HepG2 (cell line): ENCODE results near the gene ANXA6. TPM values are rescaled to one million over a fixed set of nuclear protein-coding genes. Genes with fewer than 3 reads are reported as not detected.

ENCODE experiments used
- ATAC-seq: fragments of 200-7000 bp; cut with Tn5 transposase; 3 replicates; pipeline ENCODE4 v1.9.1; 2020; ENCODE audit warnings: mild to moderate bottlenecking, moderate library complexity
- BruUV-seq: library from RNA; stranded (reverse); fragments of 400-500 nt; replicated peaks from 2 replicates; lab custom pipeline; 2021; lab: Mats Ljungman, UMichigan
- CTCF ChIA-PET: fragments of 300-600 bp; formaldehyde crosslinking; extraction: SDS; loops from one replicate; lab custom pipeline; 2021; ENCODE audit warnings: low total read pairs, inconsistent platforms, low intra/inter-chr PET ratio; lab: Yijun Ruan, JAX
- POLR2A ChIA-PET: fragments of 350-600 bp; sonication (Branson Sonifier 250); formaldehyde crosslinking; loops from one replicate; lab custom pipeline; 2020; ENCODE audit warnings: antibody characterized with exemption, inconsistent platforms; lab: Yijun Ruan, JAX
- DNase-seq: peaks from one replicate; pipeline ENCODE4 v3.0.0-alpha.2; 2015; ENCODE audit warnings: low spot score
- FAIRE-seq: peaks from 3 replicates; lab custom pipeline; 2011; peaks lifted over from hg19 to GRCh38; lab: Jason Lieb, UNC
- H2AFZ ChIP-seq: one replicate; pipeline ENCODE4 v1.6.1; 2011; ENCODE audit warnings: low read length, inconsistent platforms
- H3K27ac ChIP-seq: fragments of 300-600 bp; 3 replicates; pipeline ENCODE4 v1.8.0; 2011; ENCODE audit warnings: mixed run types, mild to moderate bottlenecking, mixed read lengths, low read length, inconsistent platforms; ENCODE audit not compliant: insufficient read depth; ENCODE audit errors: extremely low read length
- H3K27me3 ChIP-seq, 2 experiments: fragments of 200-600 bp in 1 of 2; 2 replicates in 1 of 2; 3 replicates in 1 of 2; pipeline versions ENCODE4 v1.6.0 to v1.8.0; 2011; ENCODE audit warnings: low read length in 2 of 2, mild to moderate bottlenecking in 2 of 2, moderate library complexity in 2 of 2, inconsistent platforms in 1 of 2; ENCODE audit not compliant: insufficient read depth in 2 of 2, control insufficient read depth in 1 of 2
- H3K36me3 ChIP-seq, 2 experiments: fragments of 200-600 bp in 1 of 2; replicated peaks in 1 of 2; 2 replicates in 1 of 2; 3 replicates in 1 of 2; pipeline versions ENCODE4 v1.5.1 to v1.8.0; 2011; ENCODE audit warnings: low read length in 2 of 2, inconsistent platforms in 1 of 2; ENCODE audit not compliant: insufficient read depth in 2 of 2, control insufficient read depth in 1 of 2
- H3K4me1 ChIP-seq: 2 replicates; pipeline ENCODE4 v1.5.1; 2012; ENCODE audit warnings: low read length, inconsistent platforms; ENCODE audit not compliant: insufficient read depth
- H3K4me2 ChIP-seq: 2 replicates; pipeline ENCODE4 v1.6.0; 2011; ENCODE audit warnings: low read depth, low read length, inconsistent platforms
- H3K4me3 ChIP-seq, 3 experiments: fragments of 200-600 bp in 1 of 3; sonication (generic), shearing (Covaris generic) in 1 of 3; replicated peaks in 1 of 3; 2 replicates each; pipeline ENCODE4 v1.5.1; 2011 to 2016; ENCODE audit warnings: low read length in 3 of 3, inconsistent platforms in 2 of 3, low read depth in 2 of 3, mild to moderate bottlenecking in 2 of 3, control low read depth in 1 of 3, mixed read lengths in 1 of 3; ENCODE audit not compliant: insufficient read depth in 1 of 3
- H3K79me2 ChIP-seq: one replicate; pipeline ENCODE4 v1.6.1; 2011; ENCODE audit warnings: low read length, inconsistent platforms; ENCODE audit not compliant: insufficient read depth
- H3K9ac ChIP-seq: 2 replicates; pipeline ENCODE4 v1.6.0; 2011; ENCODE audit warnings: mild to moderate bottlenecking, low read depth, low read length, inconsistent platforms; ENCODE audit not compliant: insufficient read depth
- H3K9me3 ChIP-seq: 2 replicates; pipeline ENCODE4 v1.5.1; 2012; ENCODE audit warnings: mild to moderate bottlenecking, low read length
- H4K20me1 ChIP-seq: 2 replicates; pipeline ENCODE4 v1.6.0; 2011; ENCODE audit warnings: inconsistent platforms, mild to moderate bottlenecking, low read length, moderate library complexity; ENCODE audit not compliant: insufficient read depth
- GATAD2A ChIP-seq: IDR thresholded peaks from 2 replicates; pipeline ENCODE4 v1.6.1; 2016
- KDM4B ChIP-seq: sonication (generic); formaldehyde crosslinking; IDR thresholded peaks from 2 replicates; pipeline ENCODE4 v1.4.0; 2020; ENCODE audit warnings: missing genetic modification reagents
- MYNN ChIP-seq: sonication (generic); formaldehyde crosslinking; IDR thresholded peaks from 2 replicates; pipeline ENCODE4 v1.4.0; 2020; ENCODE audit warnings: mild to moderate bottlenecking, low read depth, missing genetic modification reagents
- SMAD1 ChIP-seq: sonication (generic); formaldehyde crosslinking; IDR thresholded peaks from 2 replicates; pipeline ENCODE4 v1.4.0; 2020; ENCODE audit warnings: missing genetic modification reagents, low read depth, mild to moderate bottlenecking, borderline replicate concordance
- SP1 ChIP-seq, 2 experiments: fragments of 450-650 bp in 1 of 2; sonication (generic) in 1 of 2; formaldehyde crosslinking in 1 of 2; IDR thresholded peaks; 2 replicates each; pipeline versions ENCODE4 v1.4.0 to v1.6.1; 2016 to 2020; ENCODE audit warnings: missing genetic modification reagents in 1 of 2
- SRF ChIP-seq: IDR thresholded peaks from 2 replicates; pipeline ENCODE4 v1.6.1; 2011; ENCODE audit warnings: mild to moderate bottlenecking, low read depth, low read length, moderate library complexity
- ZBTB1 ChIP-seq: sonication (generic); formaldehyde crosslinking; IDR thresholded peaks from 2 replicates; pipeline ENCODE4 v1.4.0; 2020; ENCODE audit warnings: missing genetic modification reagents, borderline replicate concordance
- ZBTB42 ChIP-seq: sonication (generic); formaldehyde crosslinking; IDR thresholded peaks from 2 replicates; pipeline ENCODE4 v1.5.0; 2020; ENCODE audit warnings: mild to moderate bottlenecking, missing genetic modification reagents
- ZC3H13 ChIP-seq: sonication (generic); formaldehyde crosslinking; IDR thresholded peaks from 2 replicates; pipeline ENCODE4 v1.8.1; 2023; ENCODE audit warnings: mild to moderate bottlenecking, missing genetic modification reagents, moderate library complexity
- ZNF12 ChIP-seq: sonication (generic); formaldehyde crosslinking; IDR thresholded peaks from 2 replicates; pipeline ENCODE4 v1.5.0; 2020; ENCODE audit warnings: missing genetic modification reagents
- ZNF251 ChIP-seq: sonication (generic); formaldehyde crosslinking; IDR thresholded peaks from 2 replicates; pipeline ENCODE4 v1.9.0; 2021; ENCODE audit warnings: mild to moderate bottlenecking, missing genetic modification reagents
- ZNF329 ChIP-seq: sonication (generic); formaldehyde crosslinking; IDR thresholded peaks from 2 replicates; pipeline ENCODE4 v1.9.0; 2021; ENCODE audit warnings: low read depth, mild to moderate bottlenecking, missing genetic modification reagents
- ZNF772 ChIP-seq: sonication (generic); formaldehyde crosslinking; IDR thresholded peaks from 2 replicates; pipeline ENCODE4 v1.5.0; 2020; ENCODE audit warnings: mild to moderate bottlenecking, missing genetic modification reagents
- WGBS: methylation state at CpG from one replicate; pipeline ENCODE4 v1.1.6; 2017; ENCODE audit warnings: low lambda C conversion rate; 5-methylcytosine and 5-hydroxymethylcytosine counted together
- in situ Hi-C: cut with HindIII; loops from 2 replicates; pipeline ENCODE4 v1.10.0; 2017; ENCODE audit warnings: low pct_unique_long_range_greater_than_20kb; ENCODE audit not compliant: extremely low pct_ligation_motif_present
- intact Hi-C: fragments of 100-400 bp; cut with micrococcal nuclease; formaldehyde crosslinking; loops from one replicate; pipeline ENCODE4 v1.10.0; 2022; ENCODE audit not compliant: unreplicated experiment
- polyA plus RNA-seq, 8 experiments: library from polyadenylated mRNA; depleted of rRNA in 3 of 8; stranded (reverse) in 7 of 8; unstranded in 1 of 8; fragments of >200 nt; fragmentation: Illumina TruSeq in 4 of 8; extraction: Trizol in 4 of 8; gene quantifications; 2 replicates each; pipeline versions ENCODE4 v1.2.1 to v1.2.3, GENCODE V29; 2011 to 2016; ENCODE audit warnings: low read depth in 4 of 8, missing spikeins in 1 of 8, mixed read lengths in 1 of 8; ENCODE audit not compliant: insufficient read depth in 1 of 8
- total RNA-seq, 5 experiments: library from RNA; depleted of rRNA; stranded (reverse); fragments of >200 nt; fragmentation: Illumina TruSeq; extraction: Trizol; gene quantifications; 2 replicates each; pipeline ENCODE4 v1.2.3, GENCODE V29; 2016; ENCODE audit warnings: low read depth in 1 of 5
- TF ChIP-seq, protein P1 (sequence below): sonication (generic); formaldehyde crosslinking; IDR thresholded peaks from 2 replicates; pipeline ENCODE4 v1.5.1; 2020; ENCODE audit warnings: missing genetic modification reagents, mild to moderate bottlenecking, borderline replicate concordance
- TF ChIP-seq, protein P2 (sequence below): sonication (generic); formaldehyde crosslinking; IDR thresholded peaks from 2 replicates; pipeline ENCODE4 v1.4.0; 2020; ENCODE audit warnings: missing genetic modification reagents
- TF ChIP-seq, protein P3 (sequence below): sonication (generic); formaldehyde crosslinking; IDR thresholded peaks from 2 replicates; pipeline ENCODE4 v1.4.0; 2020; ENCODE audit warnings: mild to moderate bottlenecking, missing genetic modification reagents, borderline replicate concordance
- TF ChIP-seq, protein P4 (sequence below): sonication (generic); formaldehyde crosslinking; IDR thresholded peaks from 2 replicates; pipeline ENCODE4 v1.4.0; 2020; ENCODE audit warnings: missing genetic modification reagents, low read depth, mild to moderate bottlenecking, borderline replicate concordance

Gene ANXA6
- total and polyA plus RNA-seq, 2 of the 13 experiments (the other 11 are each of a cell fraction or from before 2014, with no cell fraction given): 103 to 125 TPM

DNA sequence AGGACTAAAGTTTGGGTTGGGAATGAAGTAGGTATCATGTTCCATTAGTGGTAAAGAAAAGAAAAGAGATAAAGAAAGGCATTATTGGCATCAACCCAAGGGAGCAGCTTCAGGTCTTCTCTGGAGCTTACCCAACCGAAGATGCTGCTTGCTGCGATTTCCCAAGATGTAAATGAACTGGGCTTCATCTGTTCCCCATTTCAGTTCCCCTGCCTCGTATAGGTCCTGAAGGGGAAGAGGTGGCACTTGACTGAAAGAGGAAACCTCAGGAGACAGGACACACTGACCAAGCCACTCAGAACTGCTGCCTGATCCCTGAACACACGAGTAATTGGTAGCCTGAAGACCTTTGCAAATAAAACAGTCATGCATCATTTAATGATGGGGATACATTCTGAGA lies 24.6 kb downstream of the ANXA6 start:
- POLR2A ChIA-PET: no interaction called here
- Histone ChIP-seq H3K4me2 (no peak overlapping the region), H3K4me1 (no peaks in the 10 kb centered on the region), H3K36me3 (peaks cover 27 to 97% of the 10 kb centered on the region in 2 experiments), H4K20me1 (no peaks in the 10 kb centered on the region), H3K79me2 (no peaks in the 10 kb centered on the region), H3K9me3 (no peaks in the 10 kb centered on the region), H3K9ac (no peak overlapping the region), H3K4me3 (no peak overlapping the region), H2AFZ (no peak overlapping the region), H3K27ac (no peak overlapping the region), H3K27me3 (no peaks in the 10 kb centered on the region)
- in situ Hi-C loops (no loop called here), intact Hi-C loops (no loop called here)
- DNase-seq (no peak), FAIRE-seq (no peak), ATAC-seq (no peak)
- no TSS peak for BruUV-seq
- CTCF ChIA-PET: no interaction called here
- 94% methylated on average over 4 of the region's 4 CpGs for WGBS
- TF ChIP-seq SMAD1 (CRISPR knock-in tag) (no peak), SRF (no peak), GATAD2A (no peak), SP1 (IDR thresholded peaks at IDR 0.05) (no peak), SP1 (CRISPR knock-in tag; IDR thresholded peaks at IDR 0.05) (no peak), KDM4B (CRISPR knock-in tag) (no peak), ZNF329 (CRISPR knock-in tag) (no peak), ZBTB42 (no peak), ZNF12 (CRISPR knock-in tag) (no peak), ZNF251 (CRISPR knock-in tag) (no peak), ZC3H13 (CRISPR knock-in tag) (no peak), MYNN (CRISPR knock-in tag) (no peak), ZBTB1 (CRISPR knock-in tag) (no peak), ZNF772 (CRISPR knock-in tag) (no peak)
- TF ChIP-seq, protein P1, sequence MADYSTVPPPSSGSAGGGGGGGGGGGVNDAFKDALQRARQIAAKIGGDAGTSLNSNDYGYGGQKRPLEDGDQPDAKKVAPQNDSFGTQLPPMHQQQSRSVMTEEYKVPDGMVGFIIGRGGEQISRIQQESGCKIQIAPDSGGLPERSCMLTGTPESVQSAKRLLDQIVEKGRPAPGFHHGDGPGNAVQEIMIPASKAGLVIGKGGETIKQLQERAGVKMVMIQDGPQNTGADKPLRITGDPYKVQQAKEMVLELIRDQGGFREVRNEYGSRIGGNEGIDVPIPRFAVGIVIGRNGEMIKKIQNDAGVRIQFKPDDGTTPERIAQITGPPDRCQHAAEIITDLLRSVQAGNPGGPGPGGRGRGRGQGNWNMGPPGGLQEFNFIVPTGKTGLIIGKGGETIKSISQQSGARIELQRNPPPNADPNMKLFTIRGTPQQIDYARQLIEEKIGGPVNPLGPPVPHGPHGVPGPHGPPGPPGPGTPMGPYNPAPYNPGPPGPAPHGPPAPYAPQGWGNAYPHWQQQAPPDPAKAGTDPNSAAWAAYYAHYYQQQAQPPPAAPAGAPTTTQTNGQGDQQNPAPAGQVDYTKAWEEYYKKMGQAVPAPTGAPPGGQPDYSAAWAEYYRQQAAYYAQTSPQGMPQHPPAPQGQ (CRISPR knock-in tag): no peak
- TF ChIP-seq, protein P2, sequence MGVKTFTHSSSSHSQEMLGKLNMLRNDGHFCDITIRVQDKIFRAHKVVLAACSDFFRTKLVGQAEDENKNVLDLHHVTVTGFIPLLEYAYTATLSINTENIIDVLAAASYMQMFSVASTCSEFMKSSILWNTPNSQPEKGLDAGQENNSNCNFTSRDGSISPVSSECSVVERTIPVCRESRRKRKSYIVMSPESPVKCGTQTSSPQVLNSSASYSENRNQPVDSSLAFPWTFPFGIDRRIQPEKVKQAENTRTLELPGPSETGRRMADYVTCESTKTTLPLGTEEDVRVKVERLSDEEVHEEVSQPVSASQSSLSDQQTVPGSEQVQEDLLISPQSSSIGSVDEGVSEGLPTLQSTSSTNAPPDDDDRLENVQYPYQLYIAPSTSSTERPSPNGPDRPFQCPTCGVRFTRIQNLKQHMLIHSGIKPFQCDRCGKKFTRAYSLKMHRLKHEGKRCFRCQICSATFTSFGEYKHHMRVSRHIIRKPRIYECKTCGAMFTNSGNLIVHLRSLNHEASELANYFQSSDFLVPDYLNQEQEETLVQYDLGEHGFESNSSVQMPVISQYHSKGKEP (CRISPR knock-in tag): no peak
- TF ChIP-seq, protein P3, sequence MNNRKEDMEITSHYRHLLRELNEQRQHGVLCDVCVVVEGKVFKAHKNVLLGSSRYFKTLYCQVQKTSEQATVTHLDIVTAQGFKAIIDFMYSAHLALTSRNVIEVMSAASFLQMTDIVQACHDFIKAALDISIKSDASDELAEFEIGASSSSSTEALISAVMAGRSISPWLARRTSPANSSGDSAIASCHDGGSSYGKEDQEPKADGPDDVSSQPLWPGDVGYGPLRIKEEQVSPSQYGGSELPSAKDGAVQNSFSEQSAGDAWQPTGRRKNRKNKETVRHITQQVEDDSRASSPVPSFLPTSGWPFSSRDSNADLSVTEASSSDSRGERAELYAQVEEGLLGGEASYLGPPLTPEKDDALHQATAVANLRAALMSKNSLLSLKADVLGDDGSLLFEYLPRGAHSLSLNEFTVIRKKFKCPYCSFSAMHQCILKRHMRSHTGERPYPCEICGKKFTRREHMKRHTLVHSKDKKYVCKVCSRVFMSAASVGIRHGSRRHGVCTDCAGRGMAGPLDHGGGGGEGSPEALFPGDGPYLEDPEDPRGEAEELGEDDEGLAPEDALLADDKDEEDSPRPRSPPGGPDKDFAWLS: no peak
- TF ChIP-seq, protein P4, sequence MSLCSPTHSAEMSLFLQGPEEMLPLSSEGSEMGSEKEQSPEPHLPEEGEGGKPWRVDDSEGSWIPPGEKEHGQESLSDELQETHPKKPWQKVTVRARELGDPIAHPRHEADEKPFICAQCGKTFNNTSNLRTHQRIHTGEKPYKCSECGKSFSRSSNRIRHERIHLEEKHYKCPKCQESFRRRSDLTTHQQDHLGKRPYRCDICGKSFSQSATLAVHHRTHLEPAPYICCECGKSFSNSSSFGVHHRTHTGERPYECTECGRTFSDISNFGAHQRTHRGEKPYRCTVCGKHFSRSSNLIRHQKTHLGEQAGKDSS: no peak
